Small intestine (tissue), 7 donors: Measurements from ENCODE around the gene ADAMTS13. TPM values are rescaled to one million over a fixed set of nuclear protein-coding genes. Genes with fewer than 3 reads are reported as not detected.

Experiments
- DNase-seq, 2 donors: peaks; one replicate each; pipeline versions ENCODE4 v3.0.0 to v3.0.0-alpha.2; 2013
- FAIRE-seq: peaks from 2 replicates; lab custom pipeline; 2012; peaks lifted over from hg19 to GRCh38; lab: Jason Lieb, UNC
- H3K27ac ChIP-seq, 3 donors: one replicate each; pipeline ENCODE4 v1.5.1; 2013; ENCODE audit warnings: low read length in 2 of 3, mild to moderate bottlenecking in 2 of 3, control low read depth in 1 of 3, inconsistent platforms in 1 of 3, low read depth in 1 of 3, moderate library complexity in 1 of 3
- H3K27me3 ChIP-seq, 3 donors: one replicate each; pipeline ENCODE4 v1.6.1; 2013; ENCODE audit warnings: low read length in 3 of 3, inconsistent platforms in 1 of 3; ENCODE audit not compliant: control insufficient read depth in 3 of 3, insufficient read depth in 3 of 3
- H3K36me3 ChIP-seq, 3 donors: one replicate each; pipeline ENCODE4 v1.6.1; 2013; ENCODE audit warnings: low read length in 3 of 3, inconsistent platforms in 1 of 3, low read depth in 1 of 3, mild to moderate bottlenecking in 1 of 3, moderate library complexity in 1 of 3; ENCODE audit not compliant: control insufficient read depth in 3 of 3, insufficient read depth in 2 of 3
- H3K4me1 ChIP-seq, 3 donors: one replicate each; pipeline ENCODE4 v1.6.1; 2013; ENCODE audit warnings: low read length in 2 of 3, inconsistent platforms in 1 of 3, low read depth in 1 of 3, mild to moderate bottlenecking in 1 of 3, moderate library complexity in 1 of 3; ENCODE audit not compliant: control insufficient read depth in 3 of 3, insufficient read depth in 2 of 3
- H3K4me3 ChIP-seq, 3 donors: one replicate each; pipeline ENCODE4 v1.5.1; 2013; ENCODE audit warnings: low read length in 3 of 3, control low read depth in 1 of 3, inconsistent platforms in 1 of 3, low read depth in 1 of 3, mild to moderate bottlenecking in 1 of 3, moderate library complexity in 1 of 3
- H3K9me3 ChIP-seq, 2 donors: one replicate each; pipeline ENCODE4 v1.6.1; 2013; ENCODE audit warnings: low read depth in 1 of 2, low read length in 1 of 2; ENCODE audit not compliant: control insufficient read depth in 2 of 2, insufficient read depth in 1 of 2
- WGBS, 3 donors: extraction: QIAGEN DNeasy Blood & Tissue Kit; methylation state at CpG; one replicate each; pipeline ENCODE4 v1.1.7; 2013; 5-methylcytosine and 5-hydroxymethylcytosine counted together
- polyA plus RNA-seq, 4 donors: library from polyadenylated mRNA; stranded (reverse) in 3 of 4; unstranded in 1 of 4; fragments of 200-250 nt in 3 of 4; fragments of 120-200 nt in 1 of 4; gene quantifications; one replicate each; pipeline versions ENCODE4 v1.2.1 to v1.2.3, GENCODE V29; 2013
- donor health status: healthy with polysubstance abuse.
- donor health status: control.
- donor health status: control.
- donor health status: Bipolar disorder and iron deficiency.
- donor health status: healthy.

ADAMTS13 gene
- polyA plus RNA-seq, 4 donors = 2.4 to 16.8 (median 7.4) TPM

DNA sequence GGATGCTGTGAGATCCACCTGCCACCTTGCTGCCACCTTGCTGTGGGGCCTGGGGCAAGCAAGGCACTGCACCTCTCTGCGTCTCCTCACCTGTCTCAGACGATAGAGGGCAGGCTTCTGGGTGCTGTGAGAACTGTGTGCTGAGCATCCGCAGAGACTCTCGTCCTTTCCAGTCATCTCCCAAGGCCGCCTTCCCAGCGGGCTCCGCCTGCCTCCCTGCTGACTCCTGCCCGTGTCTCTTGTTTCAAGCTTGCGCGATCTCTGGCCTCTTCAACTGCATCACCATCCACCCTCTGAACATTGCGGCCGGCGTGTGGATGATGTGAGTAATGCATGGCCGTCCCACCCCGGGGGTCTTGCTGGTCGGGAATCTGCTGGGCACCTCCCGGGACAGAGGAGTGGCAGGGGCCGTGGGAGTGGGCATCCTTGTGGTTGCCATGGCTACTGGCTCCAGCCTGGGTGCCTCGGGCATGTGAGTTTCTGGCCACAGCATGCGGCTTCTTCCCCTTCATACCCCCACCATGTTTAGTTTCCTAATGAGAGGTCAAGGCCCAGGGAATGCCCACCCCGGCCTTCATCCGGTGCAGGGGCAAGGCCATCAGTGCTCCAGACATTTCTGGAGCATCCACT lies 41.2 kb downstream of the ADAMTS13 start:
- H3K4me3 ChIP-seq = no peak overlapping the region
- peaks cover 0 to 18% (median 0%) of the 10 kb centered on the region in 3 donors for H3K4me1 ChIP-seq
- H3K27ac ChIP-seq = no peak overlapping the region
- WGBS, 3 donors = 86 to 90% (median 87%) methylated on average over 22 of the region's 22 CpGs
- FAIRE-seq = no peak
- H3K36me3 ChIP-seq = peaks cover 0 to 55% (median 0%) of the 10 kb centered on the region in 3 donors
- H3K27me3 ChIP-seq = no peaks in the 10 kb centered on the region
- no peaks in the 10 kb centered on the region for H3K9me3 ChIP-seq
- DNase-seq = peak in 1 of 2 donors; percentile 21

DNA sequence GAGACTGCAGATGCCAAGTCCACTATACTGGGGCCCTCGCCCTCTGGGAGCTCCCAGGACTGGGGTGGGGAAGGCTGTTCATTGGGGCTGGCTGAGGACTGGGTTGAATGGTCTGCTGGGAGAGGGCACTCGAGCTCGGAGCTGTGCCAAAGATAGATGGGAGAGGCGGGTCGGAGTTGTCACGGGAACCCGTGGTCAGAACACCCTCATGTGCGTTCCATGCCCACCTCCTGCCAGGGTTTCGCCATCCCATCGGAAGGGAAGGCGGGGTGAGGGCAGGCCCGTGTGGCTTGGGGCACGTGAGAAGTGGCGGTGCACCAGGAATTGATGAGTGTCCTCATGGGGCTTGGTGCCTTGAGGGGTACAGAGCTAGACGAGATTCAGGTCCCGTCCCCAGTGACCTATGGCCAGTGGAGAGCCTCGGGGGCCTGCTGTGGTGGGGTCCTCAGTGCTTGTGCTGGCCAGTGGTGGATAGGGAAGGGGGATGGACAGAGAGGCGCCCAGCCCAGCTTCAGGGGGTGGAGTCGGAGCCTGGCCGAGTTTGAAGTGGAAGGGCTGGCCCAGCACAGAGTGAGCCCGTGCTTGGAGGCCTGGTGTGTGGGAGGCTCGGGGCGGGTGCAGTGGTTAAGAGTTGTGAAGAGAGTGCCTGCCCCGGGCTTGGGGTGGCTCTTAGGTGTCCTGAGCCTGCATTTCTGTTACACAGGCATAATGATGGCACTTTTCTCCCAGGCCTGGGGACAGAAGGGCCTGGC lies 41.9 kb downstream of the ADAMTS13 start:
- no peak for DNase-seq
- WGBS, 3 donors = 84 to 88% (median 88%) methylated on average over 24 of the region's 24 CpGs
- Histone ChIP-seq H3K36me3 (peaks cover 0 to 61% (median 0%) of the 10 kb centered on the region in 3 donors), H3K9me3 (no peaks in the 10 kb centered on the region), H3K27me3 (no peaks in the 10 kb centered on the region), H3K4me1 (peaks cover 0 to 17% (median 0%) of the 10 kb centered on the region in 3 donors), H3K27ac (no peak overlapping the region), H3K4me3 (no peak overlapping the region)
- no peak for FAIRE-seq

DNA sequence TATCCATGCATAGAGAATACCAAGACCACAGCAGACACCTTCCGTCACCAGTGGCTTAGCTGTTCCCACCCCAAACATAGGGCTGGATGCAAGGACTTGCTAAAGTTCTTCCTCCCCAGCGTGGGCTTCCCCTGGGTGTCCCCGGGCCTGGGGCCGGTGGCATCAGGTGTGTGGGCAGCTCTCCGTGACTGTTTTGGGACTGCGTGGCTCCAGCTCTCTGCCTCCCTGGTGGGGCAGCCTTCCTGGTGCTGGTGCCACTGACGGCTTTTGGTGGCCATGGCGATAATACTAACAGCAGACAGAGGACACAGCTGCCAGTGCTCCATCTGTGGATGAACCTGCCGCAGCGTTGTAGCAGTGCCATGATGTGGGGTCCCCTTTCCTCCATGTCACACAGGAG lies 42.5 kb downstream of the ADAMTS13 start:
- Histone ChIP-seq H3K36me3 (peaks cover 0 to 67% (median 0%) of the 10 kb centered on the region in 3 donors), H3K27ac (no peak overlapping the region), H3K9me3 (no peaks in the 10 kb centered on the region), H3K4me1 (peaks cover 0 to 14% (median 0%) of the 10 kb centered on the region in 3 donors), H3K4me3 (no peak overlapping the region), H3K27me3 (no peaks in the 10 kb centered on the region)
- no peak for DNase-seq
- no peak for FAIRE-seq
- WGBS, 3 donors = 90 to 93% (median 92%) methylated on average over 10 of the region's 10 CpGs

DNA sequence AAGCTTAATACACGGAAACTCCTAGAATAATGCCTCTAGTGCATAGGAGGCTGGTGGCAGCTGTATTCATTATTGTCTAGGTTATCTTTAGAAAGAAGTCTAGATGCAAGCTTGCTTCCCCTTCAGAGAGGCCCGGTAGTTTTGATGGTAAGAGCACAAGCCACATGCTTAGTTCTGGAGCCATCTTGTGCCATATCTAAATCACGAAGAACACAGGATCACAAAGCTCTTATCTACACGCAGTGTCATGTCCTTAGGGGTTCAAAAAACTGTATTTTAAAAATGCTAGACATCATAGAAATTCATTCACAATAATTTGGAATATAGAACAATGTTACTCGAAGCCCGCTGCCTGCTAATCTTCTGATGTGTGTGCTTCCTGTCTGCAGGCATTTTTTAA lies 43.8 kb downstream of the ADAMTS13 start:
- FAIRE-seq (no peak), DNase-seq (no peak)
- Histone ChIP-seq H3K9me3 (no peaks in the 10 kb centered on the region), H3K36me3 (peaks cover 0 to 72% (median 0%) of the 10 kb centered on the region in 3 donors), H3K4me1 (peaks cover 0 to 9% (median 0%) of the 10 kb centered on the region in 3 donors), H3K4me3 (no peak overlapping the region), H3K27me3 (no peaks in the 10 kb centered on the region), H3K27ac (no peak overlapping the region)
- 83 to 88% (median 84%) methylated on average over 6 of the region's 6 CpGs for WGBS, 3 donors

DNA sequence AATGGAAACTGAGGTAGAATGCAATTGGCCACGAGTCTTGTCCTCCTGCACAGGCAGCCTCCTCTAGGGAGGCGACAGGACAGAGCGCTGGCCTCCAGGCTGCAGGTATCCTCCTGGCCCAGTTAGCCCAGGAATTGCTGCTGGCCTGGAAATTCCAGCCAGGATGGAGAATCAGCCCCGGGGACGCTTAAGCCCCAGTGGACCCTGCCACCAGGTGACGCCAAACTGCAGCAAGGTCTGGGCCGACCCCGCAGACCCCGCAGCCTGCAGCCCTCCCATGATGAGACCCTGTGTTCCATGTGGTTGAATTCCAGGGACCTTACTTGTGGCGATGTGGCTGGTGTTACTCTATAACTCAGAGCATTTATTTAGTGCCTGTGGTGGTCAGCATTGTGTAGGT lies 44.9 kb downstream of the ADAMTS13 start:
- H3K27ac ChIP-seq = no peak overlapping the region
- 89 to 92% (median 90%) methylated on average over 10 of the region's 10 CpGs for WGBS, 3 donors
- no peaks in the 10 kb centered on the region for H3K9me3 ChIP-seq
- DNase-seq (no peak), FAIRE-seq (no peak)
- no peaks in the 10 kb centered on the region for H3K27me3 ChIP-seq
- no peak overlapping the region for H3K4me3 ChIP-seq
- H3K36me3 ChIP-seq = peaks cover 0 to 66% (median 0%) of the 10 kb centered on the region in 3 donors
- H3K4me1 ChIP-seq = no peaks in the 10 kb centered on the region

DNA sequence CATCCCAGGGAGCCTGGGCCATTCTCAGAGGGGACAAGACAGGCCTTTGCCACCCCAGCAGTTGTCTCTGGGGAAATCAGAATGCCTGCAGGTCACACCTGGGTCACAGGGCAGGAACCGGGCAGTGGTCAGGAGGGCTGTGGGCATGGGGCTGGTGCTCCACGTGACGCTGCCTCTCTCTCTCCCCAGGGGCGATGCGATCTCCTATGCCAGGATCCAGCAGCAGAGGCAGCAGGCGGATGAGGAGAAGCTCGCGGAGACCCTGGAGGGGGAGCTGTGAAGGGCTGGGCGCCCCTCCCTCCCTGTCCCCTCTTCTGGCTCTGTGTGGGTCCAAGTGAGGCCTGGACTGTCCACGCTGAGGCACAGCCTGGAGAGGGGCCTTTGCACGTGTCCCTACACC lies 46.2 kb downstream of the ADAMTS13 start:
- FAIRE-seq = no peak
- H3K4me1 ChIP-seq = no peaks in the 10 kb centered on the region
- no peaks in the 10 kb centered on the region for H3K9me3 ChIP-seq
- no peaks in the 10 kb centered on the region for H3K27me3 ChIP-seq
- no peak overlapping the region for H3K27ac ChIP-seq
- DNase-seq = no peak
- peaks cover 0 to 54% (median 0%) of the 10 kb centered on the region in 3 donors for H3K36me3 ChIP-seq
- WGBS, 3 donors = 86 to 95% (median 93%) methylated on average over 7 to 11 of the region's 11 CpGs
- H3K4me3 ChIP-seq = no peak overlapping the region

DNA sequence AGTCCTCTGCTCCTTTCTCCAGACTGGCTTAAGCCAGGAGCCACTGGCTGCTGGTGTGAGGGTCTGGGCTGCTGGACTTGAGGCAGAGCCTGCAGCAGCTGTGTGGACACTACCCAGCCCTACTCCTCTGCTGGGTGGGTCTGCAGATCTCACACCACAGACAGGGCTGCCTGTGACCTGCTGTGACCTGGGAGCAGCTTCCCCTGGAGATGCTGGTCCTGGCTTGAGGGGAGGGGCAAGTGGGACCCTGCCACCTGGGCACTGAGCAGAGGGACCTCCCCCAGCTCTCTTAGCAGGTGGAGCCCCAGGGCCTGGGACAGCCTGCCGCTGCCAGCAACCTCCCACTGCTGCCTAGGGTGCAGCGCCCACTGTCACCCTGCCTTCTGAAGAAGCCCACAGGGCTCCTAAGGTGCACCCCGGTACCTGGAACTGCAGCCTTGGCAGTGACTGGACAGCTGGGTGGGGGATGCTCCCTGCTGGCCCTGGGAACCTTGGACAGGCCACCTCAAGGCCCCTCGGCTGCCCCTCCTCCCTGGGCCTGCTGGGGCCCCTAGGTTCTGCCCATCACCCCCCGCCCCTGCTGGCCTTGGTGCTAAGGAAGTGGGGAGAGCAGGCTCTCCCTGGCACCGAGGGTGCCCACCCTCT lies 46.7 kb downstream of the ADAMTS13 start:
- no peaks in the 10 kb centered on the region for H3K27me3 ChIP-seq
- 79 to 85% (median 81%) methylated on average over 5 to 6 of the region's 6 CpGs for WGBS, 3 donors
- no peaks in the 10 kb centered on the region for H3K4me1 ChIP-seq
- FAIRE-seq = no peak
- H3K36me3 ChIP-seq = peaks cover 0 to 49% (median 0%) of the 10 kb centered on the region in 3 donors
- H3K9me3 ChIP-seq = no peaks in the 10 kb centered on the region
- H3K4me3 ChIP-seq = no peak overlapping the region
- DNase-seq = no peak
- no peak overlapping the region for H3K27ac ChIP-seq

DNA sequence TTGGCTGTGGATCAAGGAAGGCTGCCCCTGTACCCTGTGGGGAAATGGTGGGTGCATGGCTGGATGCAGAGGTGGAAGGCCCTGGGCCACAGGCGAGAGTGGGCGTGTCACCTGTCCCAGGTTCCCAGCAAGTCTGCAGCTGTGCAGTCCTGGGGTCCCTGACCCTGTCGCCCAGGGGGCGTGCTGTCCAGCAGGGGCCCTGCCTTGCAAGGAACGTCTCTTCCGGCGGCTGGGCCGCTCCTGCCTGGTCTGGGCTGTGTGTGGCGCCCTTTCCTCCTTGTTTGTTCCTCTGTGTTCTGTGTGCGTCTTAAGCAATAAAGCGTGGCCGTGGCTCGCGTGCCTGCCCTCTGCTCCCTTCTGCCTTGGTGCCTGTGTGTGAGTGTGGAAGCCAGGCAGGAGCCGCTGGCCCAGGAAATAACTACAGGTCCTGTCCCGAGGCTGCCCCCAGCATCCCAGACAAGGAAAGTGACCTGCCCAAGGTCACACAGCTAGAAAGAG lies 48.3 kb downstream of the ADAMTS13 start:
- FAIRE-seq (no peak), DNase-seq (no peak)
- Histone ChIP-seq H3K9me3 (no peaks in the 10 kb centered on the region), H3K4me1 (no peaks in the 10 kb centered on the region), H3K4me3 (no peak overlapping the region), H3K27ac (no peak overlapping the region), H3K36me3 (peaks cover 0 to 33% (median 0%) of the 10 kb centered on the region in 3 donors), H3K27me3 (no peaks in the 10 kb centered on the region)
- WGBS, 3 donors = 54 to 73% (median 60%) methylated on average over 15 to 16 of the region's 16 CpGs
